Stimulated activated CD4-positive, alpha-beta T cell treated with anti-CD3 and anti-CD28 coated beads, Interleukin-15, amount 100 ng/mL, for 48 hours (primary cell): Measurements from ENCODE around the gene CDC37L1.

ENCODE experiments used
- DNase-seq, 2 donors: peaks; one replicate each; pipeline ENCODE4 v3.0.0-alpha.2; 2020; ENCODE audit warnings: low read depth in 2 of 2

Gene CDC37L1

DNA sequence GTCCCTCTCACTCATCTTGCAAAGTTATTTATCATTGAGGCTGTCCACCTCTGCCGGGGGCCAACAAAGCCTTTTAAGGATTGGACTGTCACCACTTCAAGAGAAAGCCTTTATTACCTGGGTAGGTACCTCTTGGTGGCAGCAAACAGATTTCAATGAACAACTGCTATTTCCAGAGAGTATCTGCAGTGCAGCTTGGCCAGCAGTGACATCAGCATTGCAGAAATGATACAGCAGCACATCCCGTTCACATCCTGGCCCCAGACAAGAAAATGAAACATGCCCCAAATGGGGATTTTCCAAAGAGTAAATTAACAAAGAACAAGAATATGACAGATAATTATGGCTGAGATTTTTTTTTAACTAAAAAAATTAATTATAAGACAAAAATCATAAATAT, 10.8 kb upstream of the CDC37L1 start:
- no peak for DNase-seq

DNA sequence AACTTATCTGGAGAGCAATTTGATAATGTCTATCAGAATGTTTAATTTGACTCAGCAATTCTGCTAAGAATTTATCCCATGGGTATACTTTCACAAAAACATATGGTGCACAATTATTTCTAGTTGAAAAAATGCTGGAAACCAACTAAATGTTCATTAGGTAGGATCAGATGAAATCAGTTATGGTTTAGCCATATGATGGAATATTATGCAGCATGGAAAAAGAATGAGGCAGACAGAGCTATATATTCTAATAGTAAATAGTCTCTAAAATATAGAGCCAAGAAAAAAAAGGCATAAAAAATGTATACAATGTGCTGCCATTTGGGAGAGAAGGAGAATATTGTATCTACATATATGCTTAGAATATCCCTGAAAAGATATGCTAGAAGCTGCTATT, 9.5 kb upstream of the CDC37L1 start:
- no peak for DNase-seq

DNA sequence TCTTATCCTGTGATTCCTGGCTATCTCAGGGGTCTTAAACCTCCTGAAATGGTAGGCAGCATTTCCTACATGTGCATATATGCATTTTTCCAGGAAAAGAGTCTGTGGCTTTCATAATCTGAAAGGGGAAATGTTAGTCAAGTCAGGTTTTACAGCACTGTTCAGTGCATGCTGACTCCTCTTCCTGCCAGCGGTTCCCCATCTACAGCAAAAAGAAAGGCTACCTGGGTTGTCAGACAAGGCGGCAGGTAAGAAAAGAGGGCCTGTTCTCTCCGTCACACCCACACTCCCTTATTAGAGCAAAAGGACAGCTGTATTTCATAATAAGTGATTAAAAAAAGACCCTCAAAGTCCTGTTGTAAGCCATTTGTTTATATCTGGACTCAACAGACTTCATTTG, 8.8 kb upstream of the CDC37L1 start:
- no peak for DNase-seq

DNA sequence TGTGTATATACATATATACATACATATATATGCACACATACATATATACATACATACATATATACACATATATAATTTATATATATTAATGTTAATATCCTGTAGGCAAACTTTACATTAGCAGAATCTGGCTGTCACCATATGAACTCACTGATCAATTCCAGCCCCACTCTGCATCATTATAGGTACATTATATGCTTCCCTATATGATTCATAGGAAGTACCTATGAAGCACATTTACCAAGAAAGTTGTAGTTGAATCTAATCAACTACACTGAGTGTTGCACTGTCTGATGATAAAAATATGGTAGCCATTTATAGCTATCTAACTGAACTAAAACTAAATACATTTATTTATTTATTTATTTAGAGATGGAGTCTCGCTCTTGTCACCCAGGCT, 7.6 kb upstream of the CDC37L1 start:
- no peak for DNase-seq

DNA sequence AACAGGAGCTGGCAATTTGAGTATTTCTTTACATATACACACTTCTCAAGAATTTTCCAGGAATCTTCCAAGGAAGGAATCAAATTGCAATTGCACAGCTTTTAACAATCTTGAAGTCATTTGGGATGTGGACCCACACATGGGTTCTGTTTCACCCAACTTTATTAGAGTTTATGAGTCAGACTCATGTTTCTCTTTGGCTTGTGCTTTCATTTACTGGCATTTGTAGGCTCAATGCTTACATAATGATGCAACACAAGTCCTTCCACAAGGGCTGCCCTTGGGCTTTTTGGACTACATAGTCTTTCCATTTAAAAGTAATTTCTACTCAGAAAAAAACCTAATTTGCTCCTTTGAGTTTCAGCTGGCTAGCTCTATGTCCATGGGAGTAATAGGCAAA, 4.6 kb upstream of the CDC37L1 start:
- DNase-seq: no peak

DNA sequence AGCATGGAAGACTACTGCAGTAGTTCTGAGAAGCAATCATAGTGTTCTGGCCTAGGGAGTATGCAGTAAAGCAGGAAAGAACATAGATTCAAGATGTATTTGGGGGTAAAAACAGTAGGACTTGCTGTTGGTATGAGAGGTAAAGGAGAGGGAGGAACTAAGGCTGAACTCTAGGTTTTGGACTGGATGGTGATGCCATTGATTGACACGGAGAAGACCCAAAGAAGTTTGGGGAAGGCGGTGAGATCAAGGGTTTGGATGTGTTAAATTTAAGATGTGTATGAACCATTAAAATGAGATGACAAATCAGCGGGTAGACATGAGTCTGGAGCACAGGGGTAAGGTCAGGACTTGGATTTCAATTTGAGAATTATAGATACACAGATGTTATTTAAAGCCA, 2.0 kb upstream of the CDC37L1 start:
- no peak for DNase-seq

DNA sequence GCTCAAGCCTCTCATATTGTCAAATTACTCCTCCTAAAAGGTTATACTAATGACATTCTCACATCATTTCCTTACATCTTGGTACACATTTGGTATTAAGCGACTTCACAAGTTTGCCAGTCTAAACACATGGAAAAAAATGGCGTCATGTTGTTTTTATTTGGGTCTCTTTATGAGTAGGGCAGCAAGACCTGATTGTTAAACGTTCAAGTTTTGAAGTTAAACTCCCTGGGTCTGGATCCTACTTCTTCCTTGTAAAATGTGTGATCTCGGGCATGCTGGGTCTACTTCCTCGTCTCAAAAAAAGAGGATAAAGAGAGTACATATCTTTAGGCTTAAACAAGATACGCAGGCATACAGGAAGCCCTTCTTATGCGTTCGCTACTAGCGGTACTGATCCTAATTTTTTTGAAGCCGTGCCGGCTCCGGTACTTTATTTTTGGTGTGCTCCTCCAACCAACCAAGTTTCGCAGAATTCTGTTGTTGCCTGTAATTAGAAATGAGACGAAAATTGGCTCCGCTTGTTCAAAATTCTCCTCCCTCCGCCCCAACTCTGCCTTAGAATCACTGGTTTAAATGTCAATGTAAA, 596 bp upstream of the CDC37L1 start:
- no peak for DNase-seq

DNA sequence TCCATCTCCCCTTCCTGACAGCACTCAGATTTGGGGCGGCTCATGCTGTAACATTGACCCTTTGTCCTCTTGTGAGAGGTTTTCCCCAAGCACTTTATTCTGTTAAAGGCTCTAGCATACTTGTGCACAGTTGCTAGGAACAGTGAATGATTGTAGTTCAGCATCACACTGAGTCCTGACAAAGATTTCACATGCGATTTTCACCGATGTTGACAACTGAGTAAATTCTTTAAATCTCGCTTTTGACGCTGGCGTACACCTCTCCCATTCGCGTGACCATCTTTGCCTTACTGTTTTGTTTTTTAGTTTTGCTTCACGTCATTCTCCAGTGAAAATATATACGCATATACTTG, 780 bp downstream of the CDC37L1 start:
- no peak for DNase-seq

DNA sequence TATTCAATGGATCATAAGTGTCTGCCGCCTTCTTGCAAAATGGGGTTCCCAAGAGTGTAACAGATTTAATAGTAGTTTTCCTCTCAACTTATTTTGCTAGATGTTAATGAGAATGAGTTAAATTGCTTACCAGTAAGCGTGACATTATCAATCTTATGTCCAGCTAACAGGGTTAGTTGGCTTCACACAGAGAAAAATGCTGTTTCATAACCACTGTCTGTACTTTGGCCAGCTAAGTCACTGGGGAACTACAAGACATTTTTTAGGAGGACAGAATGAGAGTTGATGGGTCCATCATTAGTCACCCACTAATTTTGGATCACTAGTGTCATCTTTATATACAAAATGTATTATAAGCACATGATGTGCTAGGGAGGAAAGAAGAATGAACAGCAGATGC, 1.4 kb downstream of the CDC37L1 start:
- no peak for DNase-seq

DNA sequence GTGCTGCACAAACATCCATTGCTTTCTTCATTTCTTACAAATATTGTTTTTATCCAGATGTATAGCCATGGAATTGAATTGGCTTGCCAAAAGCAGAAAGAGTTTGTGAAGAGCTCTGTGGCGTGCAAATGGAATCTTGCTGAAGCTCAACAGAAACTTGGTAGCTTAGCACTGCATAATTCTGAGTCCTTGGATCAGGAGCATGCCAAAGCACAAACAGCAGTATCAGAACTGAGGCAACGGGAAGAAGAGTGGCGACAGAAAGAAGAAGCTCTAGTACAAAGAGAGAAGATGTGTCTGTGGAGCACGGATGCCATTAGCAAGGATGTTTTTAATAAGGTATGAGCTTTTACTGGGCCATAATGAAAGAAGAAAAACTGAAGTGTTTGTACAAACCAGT, 5.5 kb downstream of the CDC37L1 start:
- no peak for DNase-seq

DNA sequence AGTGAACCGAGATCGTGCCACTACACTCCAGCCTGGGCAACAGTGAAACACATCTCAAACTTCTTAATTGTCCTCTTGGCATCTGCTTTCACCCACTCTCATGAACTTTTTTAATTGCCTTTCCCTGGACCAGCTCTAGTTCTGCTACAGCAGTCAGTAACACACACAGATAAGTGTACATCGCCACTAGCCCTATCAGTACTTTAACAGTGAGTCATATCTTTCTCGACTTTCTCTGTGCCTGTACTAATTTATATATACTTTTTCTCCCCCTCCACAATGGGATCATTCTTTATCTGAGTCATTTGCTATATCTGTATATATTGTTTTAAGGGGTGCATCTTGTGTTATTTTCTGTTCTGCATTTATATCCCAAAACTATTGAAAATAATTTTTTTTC, 6.7 kb downstream of the CDC37L1 start:
- no peak for DNase-seq

DNA sequence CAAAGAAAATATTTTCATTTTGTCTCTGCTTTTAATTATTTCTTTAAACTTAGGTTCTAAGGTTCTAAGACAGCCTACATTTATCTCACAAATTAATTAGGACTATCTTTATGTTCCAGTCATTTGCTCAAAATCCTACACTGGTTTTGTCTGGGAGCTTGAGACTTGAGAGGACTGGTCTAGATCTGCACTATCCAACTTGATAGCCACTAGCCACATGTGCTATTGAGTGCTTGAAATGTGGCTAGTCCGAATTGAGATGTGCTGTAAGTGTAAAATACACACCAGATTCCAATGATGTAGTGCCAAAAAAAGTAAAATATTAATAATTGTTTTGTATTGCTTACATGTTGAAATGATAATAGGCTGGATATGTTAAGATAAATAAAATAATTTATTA, 7.2 kb downstream of the CDC37L1 start:
- no peak for DNase-seq

DNA sequence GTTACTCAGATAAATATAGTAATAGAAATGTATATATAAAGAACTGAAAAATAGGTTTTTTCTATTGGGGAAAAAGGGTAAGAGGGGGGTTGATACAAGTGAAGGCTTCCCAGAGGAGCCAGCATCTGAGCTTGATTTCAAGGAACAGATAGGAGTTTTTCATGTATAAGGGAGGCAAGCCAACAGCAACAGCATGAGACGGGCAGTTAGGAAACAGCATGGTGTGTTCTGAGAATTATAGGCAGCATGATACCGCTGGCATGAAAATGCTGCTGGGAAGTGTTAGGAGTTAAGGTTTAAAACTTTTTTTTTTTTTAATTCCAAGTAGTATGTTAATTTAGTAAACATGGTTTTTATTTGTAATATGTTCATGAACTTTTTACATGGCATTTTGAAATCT, 9.7 kb downstream of the CDC37L1 start:
- DNase-seq: no peak

DNA sequence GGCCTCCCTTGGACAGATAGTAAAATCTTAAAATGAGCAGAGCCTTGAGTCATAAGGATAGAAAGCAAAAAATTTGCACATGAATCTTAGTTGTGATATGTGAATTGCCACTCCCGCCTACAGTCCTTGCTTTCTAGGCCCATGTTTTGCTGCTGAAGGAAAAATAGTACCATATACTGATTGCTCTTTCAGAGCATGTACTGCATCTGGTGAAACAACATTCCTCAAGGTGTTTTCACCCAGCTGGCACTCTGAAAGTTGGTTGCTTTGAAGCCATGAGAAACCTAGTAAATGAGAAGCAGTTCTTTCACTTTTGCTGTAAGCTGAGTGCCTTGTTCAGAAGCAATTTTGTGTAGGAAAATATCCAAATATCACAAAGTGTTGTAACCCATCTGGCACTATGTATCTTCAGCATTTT, 10.3 kb downstream of the CDC37L1 start:
- peak in 1 of 2 donors; percentile 15 for DNase-seq

DNA sequence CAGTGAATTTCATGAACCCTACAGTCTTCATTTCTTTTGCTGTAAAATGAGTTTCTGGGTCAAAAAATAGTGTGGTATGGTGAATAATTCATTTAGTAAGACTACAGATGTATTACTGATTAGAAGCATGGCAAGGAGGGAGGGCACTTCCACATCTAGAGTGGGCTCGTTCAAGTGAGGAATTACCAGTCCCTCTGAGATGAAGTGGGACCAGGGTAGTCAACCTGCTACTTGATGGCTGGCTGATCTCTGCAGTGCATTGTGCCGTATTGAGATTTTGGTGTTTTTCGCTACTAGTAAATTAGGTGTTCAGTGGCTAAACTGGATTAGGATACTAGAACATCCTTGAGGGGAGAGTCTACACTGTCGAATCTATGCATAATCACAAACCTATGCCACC, 10.8 kb downstream of the CDC37L1 start:
- DNase-seq: no peak

DNA sequence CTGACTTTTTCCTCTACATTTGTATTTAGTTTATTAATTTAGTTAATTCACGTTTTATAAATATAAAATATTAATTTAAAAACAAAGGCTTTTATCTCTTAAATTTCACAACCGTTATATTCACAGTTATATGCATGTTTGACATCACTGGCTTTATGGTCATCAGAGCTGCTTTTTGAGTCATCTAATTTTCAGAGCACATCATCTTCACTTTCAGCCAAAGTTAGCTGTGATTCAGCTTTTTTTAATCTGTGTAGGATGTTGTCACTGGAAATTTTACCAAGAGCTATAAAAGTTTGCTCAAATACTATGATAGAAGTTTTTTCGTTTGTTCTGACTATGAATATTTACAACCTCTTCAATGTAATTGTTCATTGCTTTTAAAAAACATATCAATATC, 12.4 kb downstream of the CDC37L1 start:
- no peak for DNase-seq

DNA sequence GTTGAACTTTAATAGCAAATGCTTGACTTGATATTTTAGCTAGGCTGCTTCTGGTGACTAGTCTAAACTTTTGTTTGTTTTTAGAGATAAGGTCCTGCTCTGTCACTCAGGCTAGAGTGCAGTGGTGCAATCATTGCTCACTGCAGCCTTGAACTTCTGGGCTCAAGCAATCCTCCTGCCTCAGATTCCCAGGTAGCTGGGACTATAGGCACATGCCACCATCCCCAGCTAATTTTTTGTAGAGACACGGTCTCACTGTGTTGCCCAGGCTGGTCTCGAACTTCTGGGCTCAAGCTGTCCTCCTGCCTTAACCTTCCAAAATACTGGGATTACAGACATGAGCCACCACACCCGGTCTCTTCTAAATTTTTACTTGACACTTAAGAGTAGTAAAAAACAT, 20.7 kb downstream of the CDC37L1 start:
- no peak for DNase-seq

DNA sequence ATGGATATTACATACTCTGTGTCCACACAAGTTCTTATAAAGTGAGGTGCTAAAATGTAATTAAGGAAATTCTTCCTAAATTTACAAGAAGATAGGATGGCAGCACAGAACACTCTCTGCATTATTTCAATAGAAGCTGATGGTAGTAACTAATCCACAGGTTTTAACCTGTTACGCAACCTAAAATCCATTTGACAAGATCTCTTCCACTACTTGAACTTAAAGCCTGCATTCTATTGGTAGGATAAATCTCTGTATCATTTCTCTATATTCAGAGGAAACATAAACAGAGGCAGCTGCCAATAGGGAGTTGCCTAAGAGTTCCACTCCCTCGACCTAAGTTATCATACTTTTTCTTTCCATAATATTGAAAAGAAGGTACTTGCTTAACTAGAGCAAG, 21.6 kb downstream of the CDC37L1 start:
- DNase-seq: no peak

DNA sequence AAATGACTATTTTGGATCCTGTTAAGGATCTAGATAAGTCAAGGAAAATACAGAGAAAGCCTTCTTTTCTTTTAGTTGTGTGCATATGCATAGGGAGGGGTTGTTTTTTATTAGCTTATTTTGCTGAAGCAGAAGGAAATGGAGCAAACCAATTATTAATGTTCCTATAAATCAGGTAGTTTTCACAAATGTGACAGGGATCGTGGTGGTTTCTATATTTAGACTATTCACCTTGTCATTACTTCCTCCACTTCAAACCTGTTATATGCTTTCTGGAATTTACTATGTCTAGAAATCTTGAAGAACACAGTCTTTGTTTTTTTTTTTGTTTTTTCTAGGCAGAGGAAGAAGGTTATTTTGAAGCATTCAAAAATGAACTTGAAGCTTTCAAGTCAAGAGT, 22.2 kb downstream of the CDC37L1 start:
- DNase-seq: no peak

DNA sequence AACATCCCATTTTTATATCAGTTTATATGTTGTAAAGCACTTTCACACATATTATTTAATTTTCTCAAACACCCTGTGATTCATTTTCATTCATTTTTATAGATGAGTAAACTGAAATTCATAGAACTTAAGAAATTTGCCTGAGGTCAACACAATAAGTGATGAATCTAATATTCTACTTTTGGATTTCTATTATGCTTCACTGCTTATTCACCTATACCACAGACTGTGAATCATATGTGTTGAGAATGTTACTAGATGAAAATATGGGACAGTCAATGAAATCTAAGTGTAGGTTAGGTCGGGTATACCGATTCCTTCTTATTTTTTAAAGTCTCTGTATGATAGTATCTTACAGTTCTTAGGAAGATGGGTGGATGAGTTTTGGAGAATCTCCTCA, 24.8 kb downstream of the CDC37L1 start:
- DNase-seq: no peak

DNA sequence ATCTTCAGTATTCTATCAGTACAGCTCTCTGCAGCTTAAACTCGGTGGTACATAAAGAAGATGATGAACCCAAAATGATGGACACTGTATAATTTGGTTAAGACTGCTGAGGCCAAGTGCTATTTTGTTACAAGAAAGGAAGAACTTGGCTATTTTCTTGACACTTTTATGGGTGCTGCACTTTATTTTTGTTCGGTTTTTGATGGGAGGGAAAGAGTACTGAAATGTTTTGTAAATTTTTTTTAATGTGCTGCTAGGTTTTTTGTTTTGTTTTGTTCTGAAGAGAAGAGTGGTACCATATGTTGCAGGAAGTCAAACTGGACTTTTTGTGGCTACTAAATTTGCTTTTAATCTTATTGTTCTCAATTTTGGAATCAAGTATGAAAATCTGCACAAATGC, 26.7 kb downstream of the CDC37L1 start:
- no peak for DNase-seq

DNA sequence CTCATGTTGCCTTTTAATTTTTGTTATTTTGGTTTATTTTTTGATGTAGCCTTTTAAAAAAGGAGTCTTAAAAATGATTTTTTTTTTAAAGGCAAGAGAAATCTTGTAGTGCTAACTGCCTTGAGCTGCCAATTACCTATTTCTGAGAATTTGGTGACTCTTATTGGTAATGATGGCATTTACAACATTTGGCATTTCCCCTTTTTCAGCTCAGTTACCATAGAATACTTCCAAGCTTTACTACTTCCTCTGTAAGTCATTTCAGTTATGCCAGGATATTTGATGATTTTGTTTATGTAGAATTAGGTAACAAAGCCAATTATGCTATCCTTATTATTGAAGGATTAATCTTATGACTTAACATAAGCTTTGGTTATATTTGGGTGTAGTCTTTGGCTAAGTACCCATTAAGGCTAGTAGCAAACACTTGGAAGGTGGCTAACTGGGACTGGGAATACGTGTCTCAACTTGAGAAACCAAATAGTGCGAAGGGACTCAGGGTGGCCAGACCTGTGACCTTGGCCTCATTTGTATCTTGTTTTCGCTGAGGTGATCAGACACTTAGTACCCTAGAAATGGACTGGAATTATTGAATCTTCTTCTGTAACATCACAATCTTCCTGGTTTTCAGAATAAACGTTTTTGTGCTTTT, 27.7 kb downstream of the CDC37L1 start:
- no peak for DNase-seq

DNA sequence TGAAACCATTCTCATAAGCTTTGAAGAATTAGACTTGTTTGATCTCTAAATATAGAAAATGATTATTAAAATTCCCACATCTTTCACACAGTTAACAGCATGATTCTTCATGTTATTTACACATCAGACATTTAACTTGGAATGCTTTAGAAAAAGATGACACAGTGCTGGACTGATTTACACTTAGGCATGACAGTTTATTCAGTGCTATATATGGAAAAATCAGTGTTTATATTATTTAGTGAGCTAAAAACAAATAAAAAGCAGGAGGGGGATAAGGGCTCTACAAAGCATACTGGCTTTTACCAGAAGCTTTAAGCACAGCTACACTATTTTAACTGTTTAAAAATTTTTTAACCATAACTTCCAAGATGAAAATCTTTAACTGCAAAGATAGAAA, 30.0 kb downstream of the CDC37L1 start:
- DNase-seq: no peak

DNA sequence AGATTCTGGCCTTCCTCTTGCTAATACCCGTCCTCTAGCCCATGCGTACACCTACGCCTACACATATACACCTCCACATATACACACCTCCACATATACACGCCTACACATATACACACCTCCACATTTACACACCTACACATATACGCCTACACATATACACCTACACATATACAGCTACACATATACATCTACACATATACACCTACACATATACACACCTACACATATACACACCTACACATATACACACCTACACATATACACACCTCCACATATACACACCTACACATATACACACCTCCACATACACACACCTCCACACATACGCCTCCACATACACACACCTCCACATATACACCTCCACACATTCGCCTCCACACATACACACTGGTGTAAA, 34.5 kb downstream of the CDC37L1 start:
- no peak for DNase-seq
